HG03558 (cell line): Measurements from ENCODE around the gene CNKSR1.
"Not testable (repeated sequence)": the region's sequence is repeated elsewhere in the genome, so short reads cannot be mapped to it uniquely, and the experiment has no call there.

Experiments
- ATAC-seq: cut with Tn5 transposase; IDR thresholded peaks from one replicate; pipeline ENCODE4 v1.9.1; 2021; ENCODE audit warnings: moderate number of reproducible peaks; ENCODE audit not compliant: unreplicated experiment; ENCODE audit errors: extremely low read depth

The CNKSR1 gene

GRCh38 chr1:26218906-26219494 lies 41.7 kb downstream of the CNKSR1 start:
- no peak for ATAC-seq

DNA sequence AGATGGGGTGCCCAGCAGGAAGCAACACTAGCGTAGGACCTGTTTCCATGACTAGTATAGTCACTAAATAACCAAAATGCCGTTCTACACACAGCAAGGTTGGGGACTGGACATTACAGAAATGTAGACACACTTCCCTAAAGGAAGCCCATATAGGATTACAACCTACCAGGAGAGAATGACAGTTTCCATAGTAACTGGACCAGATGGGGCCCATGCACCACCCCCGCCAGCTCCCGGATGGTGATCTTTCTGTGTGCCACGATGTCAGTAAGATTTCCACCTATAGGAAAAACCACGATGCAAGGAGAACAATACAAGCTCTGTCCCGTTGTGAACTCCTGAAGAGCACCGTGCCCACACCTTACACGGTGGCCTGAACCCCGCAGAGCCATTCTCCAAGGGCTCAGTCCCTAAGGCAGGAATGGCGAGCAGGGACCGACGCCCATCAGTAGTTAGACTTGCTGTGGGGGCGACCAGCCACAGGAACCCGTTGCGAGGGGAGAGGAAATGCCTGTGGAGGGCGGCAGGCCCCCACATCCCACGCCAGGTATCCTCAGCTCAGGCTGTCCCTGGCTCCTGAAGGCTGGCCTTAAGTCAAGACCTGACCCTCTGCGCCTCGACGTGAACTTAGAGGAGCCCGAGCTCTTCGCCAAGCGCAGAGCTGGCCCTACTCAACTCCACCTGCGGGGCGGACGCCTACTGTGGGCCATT lies 43.1 kb downstream of the CNKSR1 start:
- ATAC-seq, result no peak

DNA sequence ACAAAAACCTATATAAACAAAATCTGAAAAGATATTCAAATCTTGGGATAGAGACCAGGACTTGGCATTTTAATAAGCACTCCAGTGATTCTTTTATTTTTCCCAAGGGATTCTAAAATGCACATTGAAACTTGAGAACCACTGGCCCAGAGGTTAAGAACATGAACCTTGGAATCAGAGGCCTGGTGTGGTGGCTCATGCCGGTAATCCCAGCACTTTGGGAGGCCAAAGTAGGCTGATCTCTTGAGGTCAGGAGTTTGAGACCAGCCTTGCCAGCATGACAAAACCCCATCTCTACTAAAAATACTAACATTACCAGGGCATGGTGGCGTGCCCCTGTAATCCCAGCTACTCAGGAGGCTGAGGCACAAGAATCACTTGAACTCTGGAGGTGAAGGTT lies 43.8 kb downstream of the CNKSR1 start:
- no peak for ATAC-seq

- no peak for ATAC-seq
Observed at GRCh38 chr1:26224606-26225005, 47.3 kb downstream of the CNKSR1 start.

DNA sequence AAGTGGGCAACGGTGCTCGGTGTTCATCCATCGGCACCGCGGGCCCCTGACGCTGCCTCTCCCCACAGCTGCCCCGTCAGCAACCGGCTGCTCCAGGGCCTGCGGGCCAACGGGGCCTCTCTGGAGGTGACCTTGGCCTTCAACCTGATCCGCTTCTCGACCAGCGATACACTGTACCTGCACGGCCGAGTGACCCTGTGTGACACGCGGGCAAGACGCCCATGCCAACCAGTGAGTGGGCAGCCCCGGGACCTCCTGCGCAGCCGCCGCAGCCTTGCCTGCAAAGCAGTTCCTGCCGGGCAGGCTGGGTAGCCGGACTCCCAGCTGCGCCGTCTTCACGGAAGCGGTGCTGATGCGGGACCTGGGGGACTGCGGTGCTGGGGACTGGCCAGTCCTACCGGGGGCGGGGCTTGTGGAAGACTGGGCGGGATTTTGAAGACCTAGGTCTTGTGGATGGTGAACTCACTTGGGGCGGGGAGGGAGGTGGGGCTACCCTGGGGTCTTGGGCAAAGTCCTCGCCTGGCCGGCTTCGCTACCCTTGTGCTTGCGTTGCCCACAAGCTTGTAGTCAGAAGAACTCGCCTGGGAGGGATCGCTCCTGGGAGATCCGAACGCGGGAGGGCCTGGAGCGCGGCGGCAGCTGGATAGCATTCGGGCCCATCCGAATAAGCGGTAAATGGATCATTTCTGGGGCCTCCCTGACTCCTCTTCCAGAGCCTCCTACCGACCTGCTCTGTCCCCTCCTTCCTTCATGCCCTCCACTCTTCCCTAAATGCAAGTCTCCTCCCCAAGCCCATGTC lies 47.9 kb downstream of the CNKSR1 start:
- ATAC-seq, result no peak

DNA sequence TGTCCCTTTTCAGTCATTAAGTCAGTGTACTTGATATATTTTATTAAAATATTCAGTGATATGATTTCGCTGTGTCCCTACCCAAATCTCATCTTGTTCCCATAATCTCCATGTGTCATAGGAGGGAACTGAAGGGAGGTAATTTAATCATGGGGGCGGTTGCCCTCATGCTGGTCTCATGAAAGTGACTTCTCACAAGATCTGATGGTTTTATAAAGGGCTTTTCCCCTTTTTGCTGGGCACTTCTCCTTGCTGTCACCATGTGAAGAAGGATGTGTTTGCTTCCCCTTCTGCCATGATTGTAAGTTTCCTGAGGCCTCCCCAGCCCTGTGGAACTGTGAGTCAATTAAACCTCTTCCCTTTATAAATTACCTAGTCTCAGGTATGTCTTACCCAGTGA lies 53.4 kb downstream of the CNKSR1 start:
- not testable (repeated sequence) for ATAC-seq

DNA sequence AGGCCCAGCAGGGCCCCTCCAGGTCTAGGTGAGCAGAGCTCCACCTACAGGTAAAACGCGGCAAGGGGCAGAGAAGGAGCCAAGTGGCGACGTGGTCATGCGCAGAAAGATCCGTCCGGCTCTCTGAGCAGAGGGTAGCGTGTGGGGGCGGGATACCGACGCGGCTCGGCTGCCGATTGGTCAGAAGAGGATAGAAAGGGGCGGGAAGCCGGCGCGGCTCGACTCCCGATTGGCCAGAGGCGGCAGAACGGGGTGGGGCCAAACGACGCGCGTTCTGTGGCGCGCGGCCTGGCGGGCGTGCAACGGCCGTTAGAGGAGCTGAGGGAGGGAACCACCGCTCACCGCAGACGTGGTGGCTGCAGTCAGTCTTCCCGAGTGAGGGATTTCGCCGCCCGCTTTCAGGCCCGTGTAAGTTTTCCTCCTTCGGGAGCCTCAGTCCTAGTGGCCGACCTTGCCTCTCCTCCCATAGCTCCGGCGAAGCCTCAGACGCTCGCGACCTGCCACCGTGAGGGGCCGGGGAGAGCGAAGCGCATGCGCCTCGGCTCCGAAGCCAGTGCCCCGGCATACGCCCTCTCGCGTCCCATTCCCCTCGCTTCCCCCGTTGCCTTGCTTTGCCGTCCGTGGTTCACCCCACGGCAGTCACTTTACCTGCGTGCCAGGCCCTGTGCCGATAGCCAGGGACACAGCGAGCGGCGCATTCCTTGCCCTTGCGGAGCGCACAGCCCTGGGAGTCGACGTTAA lies 56.8 kb downstream of the CNKSR1 start, which contains the start of gene CEP85:
TSS of gene CEP85 (plus strand) at position 298 of the 741 bp plus-strand sequence. CDS start 5,584 bp downstream, outside the sequence.
- ATAC-seq, result peak; percentile 68

DNA sequence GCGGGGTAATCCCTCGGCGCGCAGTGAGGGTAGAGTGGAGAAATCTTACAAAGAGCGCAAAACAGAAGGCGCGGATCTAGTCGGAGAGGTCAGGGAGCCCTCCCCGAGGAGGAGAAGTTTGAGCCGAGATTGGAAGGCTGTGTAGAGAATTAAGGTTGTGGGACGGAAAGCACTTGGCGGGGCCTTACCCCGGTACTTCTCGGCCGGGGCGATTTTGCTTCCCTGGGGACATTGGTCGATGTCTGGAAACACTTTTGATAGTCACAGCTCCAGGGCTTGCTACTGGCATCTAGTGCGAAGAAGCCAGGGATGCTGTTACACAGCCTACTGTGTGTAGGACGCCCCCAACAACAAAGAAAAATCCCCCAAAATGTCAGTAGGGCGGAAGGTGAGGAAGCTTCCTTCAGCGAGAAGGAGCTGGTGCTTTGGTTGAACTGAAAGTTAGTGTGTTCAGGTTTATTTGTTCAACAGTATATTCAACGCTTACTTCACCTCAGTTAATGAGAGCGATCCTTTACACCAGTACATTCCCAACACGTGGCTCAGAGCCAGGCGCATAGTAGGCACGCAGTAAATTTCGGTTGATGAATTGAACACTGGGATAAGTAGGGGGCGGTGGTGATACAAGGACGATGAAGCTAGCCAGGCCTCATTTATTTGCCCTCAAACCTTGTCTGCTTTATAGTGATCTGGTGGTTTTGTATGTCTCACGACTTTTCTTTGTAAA lies 57.5 kb downstream of the CNKSR1 start:
- no peak for ATAC-seq

DNA sequence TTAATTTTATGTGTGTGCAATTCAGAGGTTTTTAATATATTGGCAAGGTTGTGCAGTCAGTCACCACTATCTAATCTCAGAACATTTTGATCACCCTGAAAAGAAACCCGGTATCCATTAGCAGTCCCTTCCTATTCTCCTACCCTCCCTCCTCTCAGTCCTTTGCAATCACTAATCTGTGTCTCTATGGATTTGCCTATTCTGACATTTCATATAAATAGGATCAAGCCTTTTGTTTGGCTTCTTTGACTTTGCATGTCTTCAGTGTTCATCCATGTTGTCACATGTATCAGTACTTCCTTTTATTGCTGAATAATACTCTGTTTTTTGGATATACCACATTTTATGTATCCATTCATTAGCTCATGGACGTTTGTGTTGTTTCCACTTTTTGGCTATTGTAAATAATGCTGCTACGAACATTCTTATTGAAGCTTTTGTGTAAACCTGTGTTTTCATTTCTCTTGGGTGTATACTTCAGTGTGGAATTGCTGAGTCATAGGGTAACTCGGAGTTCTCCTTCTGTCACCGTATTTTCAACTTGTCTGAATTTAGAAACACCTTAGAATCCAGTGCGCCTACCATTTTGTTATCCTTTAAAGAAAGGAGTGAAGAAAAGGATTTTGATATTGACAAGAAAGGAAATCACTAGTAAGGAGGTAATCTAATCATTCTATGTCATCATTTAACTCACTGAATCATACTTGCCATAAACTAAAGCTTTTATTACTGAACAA lies 60.1 kb downstream of the CNKSR1 start:
- no peak for ATAC-seq
